HAP-1 (cell line): ENCODE measurements around the gene TRIM34.
"Not testable (repeated sequence)": the region's sequence is repeated elsewhere in the genome, so short reads cannot be mapped to it uniquely, and the experiment has no call there.

ENCODE experiments used
- DNase-seq, 2 experiments: peaks; one replicate each; pipeline ENCODE4 v3.0.0-alpha.2; 2016 to 2020; ENCODE audit warnings: low spot score in 2 of 2
- H3K27me3 ChIP-seq: fragments of 250-450 bp; sonication (Bioruptor Pico); 2 replicates; pipeline ENCODE4 v1.5.1; 2020; ENCODE audit warnings: low read depth, mild to moderate bottlenecking, moderate library complexity
- H3K36me3 ChIP-seq: fragments of 250-450 bp; sonication (Bioruptor Pico); replicated peaks from 2 replicates; pipeline ENCODE4 v1.5.1; 2020; ENCODE audit warnings: mild to moderate bottlenecking
- H3K4me1 ChIP-seq: fragments of 250-450 bp; sonication (Bioruptor Pico); 2 replicates; pipeline ENCODE4 v1.5.1; 2020; ENCODE audit warnings: mild to moderate bottlenecking
- H3K4me3 ChIP-seq: fragments of 250-450 bp; sonication (Bioruptor Pico); 2 replicates; pipeline ENCODE4 v1.5.1; 2020; ENCODE audit warnings: mild to moderate bottlenecking, moderate library complexity
- H3K9me3 ChIP-seq: fragments of 250-450 bp; sonication (Bioruptor Pico); 2 replicates; pipeline ENCODE4 v1.5.1; 2020; ENCODE audit warnings: mild to moderate bottlenecking, moderate library complexity
- in situ Hi-C: fragments of 300-500 bp; cut with MboI; formaldehyde crosslinking; loops from 3 replicates; pipeline ENCODE4 v1.14.3; 2020; ENCODE audit warnings: low sequenced_read_pairs, inconsistent platforms, mixed read lengths

Gene TRIM34

GRCh38 chr11:5631969-5632635 is 7.3 kb downstream of the TRIM34 start:
- in situ Hi-C loops, result no loop called here
- DNase-seq, result no peak
- H3K4me3 ChIP-seq, result no peak overlapping the region
- H3K4me1 ChIP-seq, result no peaks in the 10 kb centered on the region
- H3K27me3 ChIP-seq, result no peaks in the 10 kb centered on the region
- no peaks in the 10 kb centered on the region for H3K36me3 ChIP-seq
- no peaks in the 10 kb centered on the region for H3K9me3 ChIP-seq

DNA sequence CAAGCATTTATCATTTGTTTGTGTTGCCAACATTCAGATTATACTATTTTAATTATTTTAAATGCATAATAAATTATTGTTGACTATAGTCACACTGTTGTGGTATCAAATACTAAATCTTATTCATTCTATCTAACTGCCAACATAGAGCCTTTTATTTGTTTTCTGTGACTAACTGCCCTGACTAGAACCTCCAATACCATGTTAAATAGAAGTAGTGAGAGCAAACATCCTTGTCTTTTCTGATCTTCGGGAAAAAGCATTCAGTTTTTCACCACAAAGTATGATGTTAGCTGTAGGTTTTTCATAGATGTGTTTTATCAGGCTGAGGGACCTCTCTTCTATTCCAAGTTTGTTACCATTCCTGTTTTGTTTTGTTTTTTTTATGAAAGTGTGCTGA is 15.2 kb downstream of the TRIM34 start:
- no peak for DNase-seq

DNA sequence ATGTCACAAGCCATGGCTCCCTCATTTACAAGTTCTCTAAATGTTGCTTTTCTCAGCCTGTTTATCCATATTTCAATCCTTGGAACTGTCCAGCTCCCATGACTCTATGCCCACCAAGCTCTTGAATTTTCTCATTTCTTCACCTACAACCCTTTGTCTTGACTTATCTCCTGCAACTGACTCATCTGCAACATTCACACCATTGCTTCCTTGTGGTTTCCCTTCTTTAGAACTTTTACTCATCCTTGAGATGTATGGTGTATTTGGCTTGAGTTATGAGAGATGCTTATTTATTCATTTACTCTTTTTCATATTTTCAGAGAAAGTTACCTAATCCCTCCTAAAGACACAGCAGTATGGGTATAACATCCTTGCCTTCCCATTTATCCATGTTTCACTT is 18.8 kb downstream of the TRIM34 start:
- DNase-seq, result no peak
- H3K4me3 ChIP-seq, result no peak overlapping the region
- no peaks in the 10 kb centered on the region for H3K9me3 ChIP-seq
- no peaks in the 10 kb centered on the region for H3K36me3 ChIP-seq
- H3K4me1 ChIP-seq, result no peaks in the 10 kb centered on the region
- no peaks in the 10 kb centered on the region for H3K27me3 ChIP-seq
- in situ Hi-C loops, result no loop called here

More for the DNA sequence above, 15.2 kb downstream of the TRIM34 start:
- in situ Hi-C loops, result no loop called here
- H3K4me1 ChIP-seq, result no peaks in the 10 kb centered on the region
- H3K9me3 ChIP-seq, result no peaks in the 10 kb centered on the region
- H3K4me3 ChIP-seq, result no peak overlapping the region
- H3K27me3 ChIP-seq, result no peaks in the 10 kb centered on the region
- no peaks in the 10 kb centered on the region for H3K36me3 ChIP-seq

DNA sequence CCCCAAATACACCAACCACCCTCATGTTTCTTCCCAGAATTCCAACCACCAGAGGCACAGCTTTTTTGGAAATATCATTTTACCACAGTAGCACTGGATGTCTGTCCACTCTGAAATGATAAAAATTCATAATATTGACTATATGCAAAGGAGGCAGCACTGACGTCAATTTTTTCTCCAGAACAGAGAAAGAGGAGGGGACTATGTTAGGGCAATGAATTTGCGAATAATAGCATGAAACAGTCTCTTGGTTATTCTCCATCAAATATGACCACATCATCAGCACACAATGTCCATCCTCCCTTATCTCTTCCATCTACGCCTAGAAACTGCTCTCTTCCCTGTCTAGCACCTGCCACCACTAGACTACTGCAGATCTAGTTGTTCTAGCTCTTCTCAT is 21.3 kb downstream of the TRIM34 start:
- no peaks in the 10 kb centered on the region for H3K36me3 ChIP-seq
- no peaks in the 10 kb centered on the region for H3K4me1 ChIP-seq
- no peak for DNase-seq
- no peaks in the 10 kb centered on the region for H3K9me3 ChIP-seq
- in situ Hi-C loops, result no loop called here
- no peaks in the 10 kb centered on the region for H3K27me3 ChIP-seq
- H3K4me3 ChIP-seq, result no peak overlapping the region

- Histone ChIP-seq H3K4me3 (no peak overlapping the region), H3K9me3 (peaks cover 3% of the 10 kb centered on the region; the same call in 1 of the 2 replicates), H3K36me3 (no peaks in the 10 kb centered on the region), H3K4me1 (no peaks in the 10 kb centered on the region), H3K27me3 (no peaks in the 10 kb centered on the region)
- DNase-seq, result no peak
- in situ Hi-C loops, result no loop called here
Observed at GRCh38 chr11:5655474-5655873, 30.7 kb downstream of the TRIM34 start.

DNA sequence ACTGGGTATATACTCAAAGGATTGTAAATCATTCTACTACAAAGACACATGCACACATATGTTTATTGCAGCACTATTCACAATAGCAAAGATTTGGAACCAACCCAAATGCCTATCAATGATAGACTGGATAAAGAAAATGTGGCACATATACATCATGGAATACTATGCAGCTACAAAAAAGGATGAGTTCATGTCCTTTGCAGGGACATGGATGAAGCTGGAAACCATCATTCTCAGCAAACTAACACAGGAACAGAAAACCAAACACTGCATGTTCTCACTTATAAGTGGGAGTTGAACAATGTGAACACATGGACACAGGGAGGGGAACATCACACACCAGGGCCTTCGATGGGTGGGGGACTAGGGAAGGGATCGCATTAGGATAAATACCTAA is 32.2 kb downstream of the TRIM34 start:
- H3K4me3 ChIP-seq, in situ Hi-C loops, H3K4me1 ChIP-seq, H3K27me3 ChIP-seq, DNase-seq, H3K9me3 ChIP-seq, H3K36me3 ChIP-seq: not testable (repeated sequence)

GRCh38 chr11:5658318-5658717 is 33.5 kb downstream of the TRIM34 start:
- Histone ChIP-seq H3K27me3 (no peaks in the 10 kb centered on the region), H3K4me3 (no peak overlapping the region), H3K9me3 (no peaks in the 10 kb centered on the region), H3K4me1 (no peaks in the 10 kb centered on the region), H3K36me3 (no peaks in the 10 kb centered on the region)
- no peak for DNase-seq
- in situ Hi-C loops, result no loop called here

DNA sequence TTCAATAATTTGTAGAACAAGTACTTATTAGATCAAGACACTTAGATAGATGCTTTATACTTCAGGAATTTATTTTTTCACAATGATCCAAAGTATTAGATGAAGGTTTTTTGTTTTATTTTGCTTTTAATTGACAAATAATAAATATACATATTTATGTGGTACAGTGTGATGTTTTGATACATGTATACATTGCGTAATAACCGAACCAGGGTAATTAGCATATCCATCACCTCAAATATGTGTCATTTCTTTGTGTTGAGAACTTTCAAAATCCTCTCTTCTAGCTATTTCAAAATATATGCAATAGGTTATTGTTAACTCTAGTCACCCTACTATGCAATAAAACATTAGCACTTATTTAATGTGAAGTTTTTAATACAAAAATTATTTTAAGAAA is 38.7 kb downstream of the TRIM34 start:
- Histone ChIP-seq H3K4me1 (no peaks in the 10 kb centered on the region), H3K27me3 (no peaks in the 10 kb centered on the region), H3K9me3 (no peaks in the 10 kb centered on the region), H3K36me3 (peaks cover 9% of the 10 kb centered on the region), H3K4me3 (no peak overlapping the region)
- in situ Hi-C loops, result no loop called here
- DNase-seq, result no peak

- Histone ChIP-seq H3K4me1 (no peaks in the 10 kb centered on the region), H3K36me3 (peaks cover 12% of the 10 kb centered on the region), H3K9me3 (no peaks in the 10 kb centered on the region), H3K4me3 (no peak overlapping the region), H3K27me3 (no peaks in the 10 kb centered on the region)
- in situ Hi-C loops, result no loop called here
- DNase-seq, result no peak
Observed at GRCh38 chr11:5665051-5665570, 40.3 kb downstream of the TRIM34 start.

DNA sequence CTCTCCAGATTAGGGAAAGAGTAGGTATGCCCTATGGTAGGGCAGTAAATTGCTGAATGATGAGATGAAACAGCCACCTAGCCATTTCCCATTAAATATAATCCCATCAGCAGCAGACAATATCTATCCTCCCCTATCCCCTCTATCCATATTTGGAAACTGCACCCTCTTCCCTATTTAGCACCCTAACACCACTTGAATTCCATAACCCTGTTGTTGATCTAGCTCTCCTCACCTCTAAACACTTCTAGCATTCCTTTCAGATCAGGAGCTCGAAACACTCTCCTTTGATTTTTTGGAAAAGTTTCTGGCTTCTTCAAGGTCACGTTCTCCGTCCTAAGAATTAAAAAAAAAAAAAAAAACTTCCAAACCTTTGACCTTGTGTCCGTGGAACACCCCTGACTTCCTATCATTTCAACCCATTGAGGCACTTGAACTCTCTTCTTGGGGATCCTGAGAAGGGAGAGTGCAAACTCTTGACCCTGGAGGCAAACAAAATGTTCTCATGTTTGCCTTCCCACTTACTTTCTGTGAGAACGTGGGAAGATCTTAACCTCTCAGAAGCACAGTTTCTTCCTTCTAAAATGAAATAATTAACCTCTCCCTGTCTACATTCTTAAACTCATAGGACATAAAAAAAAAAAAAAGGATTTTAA is 41.1 kb downstream of the TRIM34 start:
- Histone ChIP-seq H3K27me3 (no peaks in the 10 kb centered on the region), H3K4me3 (no peak overlapping the region), H3K36me3 (peaks cover 12% of the 10 kb centered on the region), H3K4me1 (no peaks in the 10 kb centered on the region), H3K9me3 (no peaks in the 10 kb centered on the region)
- DNase-seq, result no peak
- in situ Hi-C loops, result no loop called here

GRCh38 chr11:5666402-5666793 is 41.6 kb downstream of the TRIM34 start:
- Histone ChIP-seq H3K36me3 (peaks cover 12% of the 10 kb centered on the region), H3K4me3 (no peak overlapping the region), H3K27me3 (no peaks in the 10 kb centered on the region), H3K4me1 (no peaks in the 10 kb centered on the region), H3K9me3 (no peaks in the 10 kb centered on the region)
- in situ Hi-C loops, result no loop called here
- DNase-seq, result no peak

- H3K4me1 ChIP-seq, result no peaks in the 10 kb centered on the region
- H3K4me3 ChIP-seq, result no peak overlapping the region
- in situ Hi-C loops, result no loop called here
- no peaks in the 10 kb centered on the region for H3K9me3 ChIP-seq
- DNase-seq, result no peak
- peaks cover 3% of the 10 kb centered on the region for H3K36me3 ChIP-seq
- no peaks in the 10 kb centered on the region for H3K27me3 ChIP-seq
Observed at GRCh38 chr11:5671831-5672230, 47.0 kb downstream of the TRIM34 start.

- Histone ChIP-seq H3K36me3 (peaks cover 21% of the 10 kb centered on the region), H3K27me3 (no peaks in the 10 kb centered on the region), H3K4me1 (no peaks in the 10 kb centered on the region), H3K9me3 (no peaks in the 10 kb centered on the region), H3K4me3 (no peak overlapping the region)
- in situ Hi-C loops, result no loop called here
- no peak for DNase-seq
Observed at GRCh38 chr11:5674391-5674790, 49.6 kb downstream of the TRIM34 start.

- Histone ChIP-seq H3K27me3 (no peaks in the 10 kb centered on the region), H3K4me3 (no peak overlapping the region), H3K4me1 (peaks cover 6% of the 10 kb centered on the region), H3K36me3 (peaks cover 19% of the 10 kb centered on the region), H3K9me3 (no peaks in the 10 kb centered on the region)
- in situ Hi-C loops, result no loop called here
- no peak for DNase-seq
Observed at GRCh38 chr11:5679811-5680210, 55.0 kb downstream of the TRIM34 start.
